Right ventricle myocardium inferior (tissue), 1 donor: ENCODE measurements around the gene ABCC11. TPM values are rescaled to one million over a fixed set of nuclear protein-coding genes. Genes with fewer than 3 reads are reported as not detected.
A peak's percentile ranks its signal among the peaks of the same experiment; 100 is the strongest.
"Not testable (repeated sequence)": the region's sequence is repeated elsewhere in the genome, so short reads cannot be mapped to it uniquely, and the experiment has no call there.

ENCODE experiments used
- ATAC-seq: fragments of 200-7000 bp; cut with Tn5 transposase; one replicate; pipeline ENCODE4 v1.9.1; 2020; ENCODE audit warnings: mild to moderate bottlenecking, moderate library complexity
- DNase-seq: peaks from one replicate; pipeline ENCODE4 v3.0.0; 2021; ENCODE audit errors: missing footprints
- intact Hi-C: fragments of 100-400 bp; cut with DNase I; formaldehyde crosslinking; loops from one replicate; pipeline ENCODE4 v1.11.0; 2022
- total RNA-seq: library from RNA; stranded (reverse); fragmentation: NEBNext Ultra II Directional; extraction: Animal tissue kit (Norgen Biotek cat#: 25700); gene quantifications from one replicate; pipeline ENCODE4 v1.2.1, GENCODE V29; 2021
- donor health status: DM: no; HTN: yes; CAD: no; lungs with severe emphysema.

ABCC11 gene
- total RNA-seq, 1 donor from 2014 or later: not detected

- intact Hi-C loops: no loop called here
- ATAC-seq (no peak), DNase-seq (no peak)
Measured at GRCh38 chr16:48256579-48257177, 9.3 kb upstream of the ABCC11 start.

- no peak for ATAC-seq
- intact Hi-C loops: no loop called here
Measured at GRCh38 chr16:48252013-48252412, 4.7 kb upstream of the ABCC11 start.

GRCh38 chr16:48250520-48251278 lies 3.4 kb upstream of the ABCC11 start:
- intact Hi-C loops: no loop called here

More at GRCh38 chr16:48252013-48252412, 4.7 kb upstream of the ABCC11 start:
- DNase-seq: no peak

DNA sequence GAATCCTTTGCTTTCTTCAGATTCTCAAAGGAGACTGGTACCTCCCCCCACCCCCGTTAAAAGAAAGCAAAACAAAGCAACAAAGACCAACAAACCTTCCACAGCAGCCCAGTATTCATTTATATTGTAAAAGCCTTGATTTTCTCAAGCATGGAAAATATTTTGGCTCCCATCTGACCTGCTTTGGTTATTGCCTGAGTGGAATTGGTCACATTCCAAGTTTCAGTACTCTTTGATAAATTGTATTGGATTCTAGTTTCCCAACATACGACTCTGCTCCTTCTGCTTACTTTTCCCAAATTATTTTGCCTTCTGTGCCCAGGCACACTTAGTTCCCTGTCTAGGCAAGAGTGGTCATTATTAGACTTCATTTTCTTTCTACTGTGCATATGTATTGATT lies 1.3 kb downstream of the ABCC11 start:
- intact Hi-C loops: loop anchor here (10.0 kb wide), 1 partner anchor 289 kb away; no protein-coding TSS in a partner anchor
- DNase-seq (no peak), ATAC-seq (no peak)

More at GRCh38 chr16:48250520-48251278, 3.4 kb upstream of the ABCC11 start:
- DNase-seq (no peak), ATAC-seq (no peak)

DNA sequence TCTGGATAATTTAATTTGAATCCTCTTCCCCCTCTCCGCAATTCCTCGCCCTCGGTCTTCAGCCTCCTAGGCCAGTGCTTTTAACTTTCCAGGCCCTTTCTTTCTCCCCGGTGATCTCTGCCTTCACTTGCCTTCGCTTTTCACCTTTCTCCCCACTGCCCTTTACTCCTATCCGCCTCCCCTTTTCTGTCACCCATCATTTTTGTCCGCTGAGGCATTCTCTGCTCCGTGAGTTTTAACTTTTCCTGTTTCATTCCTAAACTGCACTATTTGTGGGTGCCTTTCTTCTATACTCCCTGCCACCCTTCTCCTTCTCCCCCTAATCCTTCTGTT lies 2.5 kb downstream of the ABCC11 start:
- ATAC-seq (no peak), DNase-seq (no peak)
- intact Hi-C loops: loop anchor here (10.0 kb wide), 1 partner anchor 290 kb away; no protein-coding TSS in a partner anchor

GRCh38 chr16:48244080-48244862 lies 3.1 kb downstream of the ABCC11 start, which contains the start of gene LONP2:
TSS of gene LONP2 (plus strand) at chr16:48244300. CDS start at chr16:48244389, 89 bp downstream.
- peak; percentile 99 for ATAC-seq
- intact Hi-C loops: loop anchor here (10.0 kb wide), 1 partner anchor 291 kb away; no protein-coding TSS in a partner anchor

GRCh38 chr16:48240147-48240546 lies 7.2 kb downstream of the ABCC11 start:
- ATAC-seq, DNase-seq: not testable (repeated sequence)
- intact Hi-C loops: loop anchor here (10.0 kb wide), 1 partner anchor 295 kb away; no protein-coding TSS in a partner anchor

More at GRCh38 chr16:48244080-48244862, 3.1 kb downstream of the ABCC11 start, which contains the start of gene LONP2:
- DNase-seq: peak; percentile 95

- DNase-seq (no peak), ATAC-seq (no peak)
- intact Hi-C loops: loop anchor here (5.0 kb wide), 1 partner anchor 396 kb away; no protein-coding TSS in a partner anchor
Measured at GRCh38 chr16:48236286-48236685, 11.1 kb downstream of the ABCC11 start.

DNA sequence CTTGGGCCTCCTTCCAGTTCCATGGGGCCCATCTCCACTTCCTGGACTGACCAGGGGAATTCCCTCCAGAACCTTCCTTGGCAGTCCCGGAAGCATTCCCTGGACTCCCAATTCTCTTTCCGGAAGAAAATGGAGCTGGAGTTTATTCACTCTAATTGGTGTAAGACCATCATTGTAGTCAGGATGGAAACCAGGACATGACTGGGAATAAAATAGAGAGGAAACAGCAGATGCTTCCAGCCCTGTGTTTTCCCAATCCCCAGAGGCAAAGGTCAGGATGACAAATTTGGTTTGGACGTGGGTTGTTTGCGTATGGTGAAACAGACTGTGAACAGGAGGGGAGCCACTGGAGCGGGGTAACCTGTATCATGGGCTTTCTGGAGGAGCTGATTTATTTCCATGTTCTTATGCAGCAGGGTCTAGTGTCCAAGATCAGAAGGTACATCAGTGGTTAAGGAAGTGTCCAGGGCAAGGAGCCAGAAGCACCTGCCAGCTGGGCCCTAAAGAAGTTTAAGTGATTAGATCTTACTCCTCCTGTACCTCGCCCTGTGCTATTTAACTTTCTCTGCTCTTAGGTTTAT lies 11.7 kb downstream of the ABCC11 start:
- no peak for DNase-seq
- intact Hi-C loops: loop anchor here (5.0 kb wide), 1 partner anchor 397 kb away; no protein-coding TSS in a partner anchor
- ATAC-seq: no peak

DNA sequence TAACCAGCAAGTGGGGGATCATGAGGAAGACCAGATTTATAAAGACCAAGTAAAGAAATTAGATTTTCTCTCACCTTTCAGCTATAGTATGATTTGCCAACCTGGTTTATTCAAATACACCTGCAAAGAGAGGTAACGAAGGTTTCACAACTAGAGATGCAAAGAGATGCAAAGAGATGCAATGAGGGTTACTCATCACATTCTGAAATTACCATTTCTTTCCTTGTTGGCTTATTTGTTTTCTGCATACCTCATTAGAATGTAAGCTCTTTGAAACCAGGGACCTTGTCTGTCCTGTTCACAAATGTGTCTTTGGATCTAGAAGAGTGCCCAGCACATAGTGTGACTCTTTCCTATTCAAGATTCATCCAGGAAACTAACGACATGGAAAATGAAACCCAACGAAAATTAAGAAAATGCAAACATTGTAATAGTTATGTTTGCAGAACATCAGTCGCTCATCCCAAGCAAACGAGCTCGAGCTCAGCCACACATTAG lies 12.2 kb downstream of the ABCC11 start:
- ATAC-seq (no peak), DNase-seq (no peak)
- intact Hi-C loops: loop anchor here (5.0 kb wide), 1 partner anchor 397 kb away; no protein-coding TSS in a partner anchor

DNA sequence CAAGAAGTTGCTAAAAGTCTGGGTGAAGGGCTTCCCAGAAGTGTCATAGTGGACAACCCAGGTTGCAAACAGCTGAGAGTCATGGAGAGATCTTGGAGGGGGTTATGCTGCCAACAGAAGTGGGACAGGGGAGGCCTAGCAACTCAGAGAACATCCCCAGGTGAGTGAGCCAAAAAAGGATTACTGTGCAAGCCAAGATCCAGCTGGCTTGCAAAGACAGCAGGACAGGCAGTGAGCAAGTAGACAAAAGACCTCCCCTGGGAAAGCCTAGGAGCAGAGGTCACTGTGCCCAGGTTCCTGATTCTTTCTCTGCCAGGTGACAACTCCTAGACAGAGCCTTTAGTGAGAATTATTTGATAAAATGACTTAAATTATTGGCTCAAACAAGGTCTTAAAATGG lies 12.7 kb downstream of the ABCC11 start:
- DNase-seq (no peak), ATAC-seq (no peak)
- intact Hi-C loops: loop anchor here (5.0 kb wide), 1 partner anchor 398 kb away; no protein-coding TSS in a partner anchor

DNA sequence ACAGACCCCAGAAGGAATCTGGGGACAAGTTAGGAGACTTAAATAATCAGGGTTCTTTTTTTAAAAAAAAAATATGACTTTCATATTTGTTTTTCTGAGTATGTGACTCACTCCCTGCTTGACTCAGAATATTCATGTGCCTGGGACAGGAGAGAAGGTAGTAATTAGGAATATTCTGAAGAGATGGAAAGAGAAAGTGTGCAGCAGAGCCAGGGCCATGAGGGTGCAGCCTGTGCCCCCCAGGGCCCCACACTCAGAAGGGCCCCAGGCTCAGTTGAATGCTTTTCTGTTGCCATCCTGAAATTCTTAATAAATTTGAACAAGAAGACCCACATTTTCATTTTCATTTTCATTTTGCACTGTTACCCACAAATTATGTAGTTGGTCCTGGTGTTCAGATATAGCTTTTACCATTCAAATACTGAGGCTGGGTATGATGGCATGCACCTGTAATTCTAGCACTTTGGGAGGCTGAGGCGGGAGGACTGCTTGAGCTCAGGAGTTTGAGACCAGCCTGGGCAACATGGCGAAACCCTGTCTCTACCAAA lies 14.8 kb downstream of the ABCC11 start:
- ATAC-seq (no peak), DNase-seq (no peak)
- intact Hi-C loops: no loop called here

DNA sequence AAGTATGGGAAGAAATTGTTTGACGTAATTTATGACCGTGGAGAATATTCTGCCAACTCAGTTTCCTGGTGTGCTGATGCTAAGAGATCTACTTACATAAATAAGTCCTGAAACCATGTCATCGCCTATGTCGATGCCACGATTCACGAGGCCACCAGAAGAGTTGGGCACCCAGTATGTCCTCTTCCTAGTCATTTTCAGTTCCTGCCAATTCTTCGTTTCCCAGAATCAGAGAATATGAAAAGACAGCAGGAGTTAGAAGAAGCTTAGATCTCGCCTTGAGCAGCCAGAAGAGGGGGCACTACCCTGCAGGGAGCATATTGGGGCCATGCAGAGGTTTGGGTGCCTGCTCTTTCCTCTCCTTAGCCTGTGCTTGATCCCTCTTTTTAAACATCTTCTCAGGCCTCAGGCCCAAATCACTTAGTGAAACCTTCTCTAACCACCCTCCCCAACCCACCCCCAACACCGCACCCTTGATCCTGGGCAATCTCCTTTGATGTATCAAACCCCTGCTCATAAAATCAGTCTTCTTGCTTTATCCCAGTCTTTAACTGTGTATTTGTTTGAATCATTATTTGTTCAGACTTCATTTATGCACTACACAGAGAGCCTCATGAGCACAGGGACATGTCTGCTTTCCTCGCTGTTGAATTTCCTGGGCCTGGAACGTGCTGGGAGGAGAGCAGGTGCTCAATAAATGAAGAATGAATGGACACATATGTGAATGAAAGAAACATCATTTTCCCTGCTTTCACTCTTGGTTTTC lies 15.4 kb downstream of the ABCC11 start:
- ATAC-seq: no peak
- no peak for DNase-seq

GRCh38 chr16:48225456-48225855 lies 21.9 kb downstream of the ABCC11 start:
- ATAC-seq: no peak
- intact Hi-C loops: no loop called here
- DNase-seq: no peak

More for the DNA sequence above, 15.4 kb downstream of the ABCC11 start:
- intact Hi-C loops: no loop called here

DNA sequence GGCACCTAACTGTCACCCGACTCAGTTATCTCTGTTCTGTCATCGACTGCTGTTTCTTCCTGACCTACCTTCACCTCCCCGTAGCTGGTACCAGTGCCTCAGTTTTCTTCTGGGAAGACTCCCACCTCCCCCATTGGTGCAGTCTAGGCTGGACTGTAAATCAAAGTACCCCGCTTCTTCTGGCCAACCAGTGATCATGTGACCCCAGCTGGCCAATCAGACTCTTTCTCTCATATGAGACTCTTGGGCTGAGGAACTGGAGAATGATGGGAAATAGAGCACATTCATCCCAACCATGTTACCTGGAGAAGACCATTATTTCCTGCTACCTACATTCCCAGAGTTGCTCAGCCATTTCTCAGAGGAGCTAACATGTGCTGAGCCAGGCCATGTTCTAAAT lies 23.8 kb downstream of the ABCC11 start:
- ATAC-seq: no peak
- intact Hi-C loops: no loop called here

GRCh38 chr16:48220891-48221290 lies 26.4 kb downstream of the ABCC11 start:
- intact Hi-C loops: no loop called here
- no peak for ATAC-seq
- DNase-seq: no peak

More for the DNA sequence above, 23.8 kb downstream of the ABCC11 start:
- DNase-seq: no peak

- intact Hi-C loops: no loop called here
- ATAC-seq: no peak
- DNase-seq: no peak
Measured at GRCh38 chr16:48218473-48218872, 28.9 kb downstream of the ABCC11 start.
